ENCODE results near the gene SYNGAP1. TPM values are rescaled to one million over a fixed set of nuclear protein-coding genes. Genes with fewer than 3 reads are reported as not detected.
A peak's percentile ranks its signal among the peaks of the same experiment; 100 is the strongest.

Gene SYNGAP1
- total and polyA plus RNA-seq, 8 donors: 0.58 to 78.8 (median 5.1) TPM

GRCh38 chr6:33391278-33391921 is 28.5 kb upstream of the SYNGAP1 start, which contains the start of gene KIFC1:
Gene KIFC1 (plus strand): TSS chr6:33391823. CDS start chr6:33391986, 163 bp downstream.
- H3K4me3 ChIP-seq: peak within 1 kb of the TSS; percentile 51 to 75 (median 61)
- no peaks in the 10 kb centered on the region for H3K36me3 ChIP-seq
- H3K27me3 ChIP-seq: no peaks in the 10 kb centered on the region
- intact Hi-C loops (cut with DNase I; ENCODE audit: low total_unique reads): no loop called here
- WGBS, 5 donors: 0 to 1% (median 0%) methylated on average over 37 to 67 of the region's 67 CpGs
- peak; percentile 99 to 100 for DNase-seq
- H3K27ac ChIP-seq: peak within 1 kb of the TSS; percentile 78 to 94 (median 91)
- peaks cover 6 to 31% (median 16%) of the 10 kb centered on the region in 4 donors for H3K4me1 ChIP-seq
- TF ChIP-seq POLR2AphosphoS5 (IDR thresholded peaks at IDR 0.05) (peak; percentile 44 to 96 (median 94)), POLR2A (IDR thresholded peaks at IDR 0.05) (no peak), CTCF (IDR thresholded peaks at IDR 0.05) (peak in 6 of 7 experiments; percentile 20 to 99 (median 95)), EP300 (IDR thresholded peaks at IDR 0.05) (no peak)
- H3K9me3 ChIP-seq: no peaks in the 10 kb centered on the region

GRCh38 chr6:33391922-33392594 is 27.8 kb upstream of the SYNGAP1 start:
- TF ChIP-seq POLR2AphosphoS5 (IDR thresholded peaks at IDR 0.05): no peak
- TF ChIP-seq POLR2A (IDR thresholded peaks at IDR 0.05): no peak
- no peak for TF ChIP-seq EP300 (IDR thresholded peaks at IDR 0.05)
- no peak for TF ChIP-seq CTCF (IDR thresholded peaks at IDR 0.05)
- intact Hi-C loops (cut with DNase I; ENCODE audit: low total_unique reads): no loop called here
- DNase-seq: no peak
- Histone ChIP-seq H3K4me3 (peak overlapping the region; percentile 51 to 75 (median 61)), H3K27ac (peak overlapping the region; percentile 68 to 94 (median 91)), H3K36me3 (no peaks in the 10 kb centered on the region), H3K27me3 (no peaks in the 10 kb centered on the region), H3K9me3 (no peaks in the 10 kb centered on the region), H3K4me1 (peaks cover 6 to 31% (median 16%) of the 10 kb centered on the region in 4 donors)
- WGBS, 5 donors: 0% methylated on average over 28 to 31 of the region's 31 CpGs

GRCh38 chr6:33392595-33392948 is 27.3 kb upstream of the SYNGAP1 start:
- peak overlapping the region in 2 of 5 donors; percentile 88 to 91 for H3K27ac ChIP-seq
- peaks cover 6 to 31% (median 16%) of the 10 kb centered on the region in 4 donors for H3K4me1 ChIP-seq
- H3K36me3 ChIP-seq: no peaks in the 10 kb centered on the region
- H3K4me3 ChIP-seq: peak overlapping the region in 3 of 4 donors; percentile 60 to 75 (median 62)
- H3K9me3 ChIP-seq: no peaks in the 10 kb centered on the region
- intact Hi-C loops (cut with DNase I; ENCODE audit: low total_unique reads): no loop called here
- TF ChIP-seq POLR2A (IDR thresholded peaks at IDR 0.05) (no peak), CTCF (IDR thresholded peaks at IDR 0.05) (no peak), EP300 (IDR thresholded peaks at IDR 0.05) (no peak), POLR2AphosphoS5 (IDR thresholded peaks at IDR 0.05) (no peak)
- no peak for DNase-seq
- no peaks in the 10 kb centered on the region for H3K27me3 ChIP-seq
- WGBS, 5 donors: 34 to 40% (median 38%) methylated on average over 5 of the region's 5 CpGs

GRCh38 chr6:33392979-33393378 is 26.9 kb upstream of the SYNGAP1 start:
- no peak for TF ChIP-seq POLR2AphosphoS5 (IDR thresholded peaks at IDR 0.05)
- no peak for DNase-seq
- no peak overlapping the region for H3K27ac ChIP-seq
- H3K4me1 ChIP-seq: peaks cover 6 to 31% (median 16%) of the 10 kb centered on the region in 4 donors
- H3K36me3 ChIP-seq: peaks cover 0 to 2% (median 0%) of the 10 kb centered on the region in 4 donors
- intact Hi-C loops (cut with DNase I; ENCODE audit: low total_unique reads): no loop called here
- H3K27me3 ChIP-seq: no peaks in the 10 kb centered on the region
- H3K4me3 ChIP-seq: peak overlapping the region in 2 of 4 donors; percentile 62 to 75
- H3K9me3 ChIP-seq: no peaks in the 10 kb centered on the region
- WGBS, 5 donors: 41 to 60% (median 55%) methylated on average over 3 of the region's 3 CpGs

Measured in stomach (tissue), 9 donors.